ENCODE results near the gene BCL2L12. TPM values are rescaled to one million over a fixed set of nuclear protein-coding genes. Genes with fewer than 3 reads are reported as not detected.

The BCL2L12 gene
- total RNA-seq, 4 donors from 2014 or later: 4.7 to 6.8 (median 5.8) TPM

GRCh38 chr19:49655570-49656455, 9.9 kb upstream of the BCL2L12 start:
- TF ChIP-seq POLR2A (IDR thresholded peaks at IDR 0.05) (no peak), EP300 (IDR thresholded peaks at IDR 0.05) (no peak), CTCF (IDR thresholded peaks at IDR 0.05) (no peak)
- no peaks in the 10 kb centered on the region for H3K27me3 ChIP-seq
- H3K36me3 ChIP-seq: peaks cover 5 to 100% (median 49%) of the 10 kb centered on the region in 3 donors
- H3K4me1 ChIP-seq: no peaks in the 10 kb centered on the region
- no peak overlapping the region for H3K4me3 ChIP-seq
- DNase-seq (ENCODE audit: low spot score in 2 of 2): no peak
- no peak overlapping the region for H3K27ac ChIP-seq
- H3K9me3 ChIP-seq: no peaks in the 10 kb centered on the region
- WGBS, 2 donors: 87% methylated on average over 22 to 23 of the region's 23 CpGs

- H3K27ac ChIP-seq: no peak overlapping the region
- WGBS, 2 donors: 85 to 88% methylated on average over 14 to 17 of the region's 17 CpGs
- H3K36me3 ChIP-seq: peaks cover 5 to 100% (median 49%) of the 10 kb centered on the region in 3 donors
- no peaks in the 10 kb centered on the region for H3K9me3 ChIP-seq
- no peak for TF ChIP-seq EP300 (IDR thresholded peaks at IDR 0.05)
- TF ChIP-seq CTCF (IDR thresholded peaks at IDR 0.05): no peak
- no peak for TF ChIP-seq POLR2A (IDR thresholded peaks at IDR 0.05)
- no peaks in the 10 kb centered on the region for H3K27me3 ChIP-seq
- no peaks in the 10 kb centered on the region for H3K4me1 ChIP-seq
- no peak overlapping the region for H3K4me3 ChIP-seq
- DNase-seq (ENCODE audit: low spot score in 2 of 2): no peak
Measured at GRCh38 chr19:49656456-49657109, 9.2 kb upstream of the BCL2L12 start.

GRCh38 chr19:49657493-49658138, 8.1 kb upstream of the BCL2L12 start:
- Histone ChIP-seq H3K4me3 (no peak overlapping the region), H3K9me3 (no peaks in the 10 kb centered on the region), H3K27ac (no peak overlapping the region), H3K27me3 (no peaks in the 10 kb centered on the region), H3K36me3 (peaks cover 5 to 100% (median 58%) of the 10 kb centered on the region in 3 donors), H3K4me1 (no peaks in the 10 kb centered on the region)
- no peak for DNase-seq (ENCODE audit: low spot score in 2 of 2)
- WGBS, 2 donors: 86 to 91% methylated on average over 22 of the region's 22 CpGs
- TF ChIP-seq POLR2A (IDR thresholded peaks at IDR 0.05) (no peak), EP300 (IDR thresholded peaks at IDR 0.05) (no peak), CTCF (IDR thresholded peaks at IDR 0.05) (no peak)

- Histone ChIP-seq H3K9me3 (no peaks in the 10 kb centered on the region), H3K27ac (no peak overlapping the region), H3K4me3 (no peak overlapping the region), H3K4me1 (peaks cover 0 to 3% (median 0%) of the 10 kb centered on the region in 4 donors), H3K27me3 (no peaks in the 10 kb centered on the region), H3K36me3 (peaks cover 5 to 100% (median 57%) of the 10 kb centered on the region in 3 donors)
- 69 to 76% methylated on average over 6 to 15 of the region's 15 CpGs for WGBS, 2 donors
- DNase-seq (ENCODE audit: low spot score in 2 of 2): no peak
- TF ChIP-seq CTCF (IDR thresholded peaks at IDR 0.05): no peak
- no peak for TF ChIP-seq EP300 (IDR thresholded peaks at IDR 0.05)
- TF ChIP-seq POLR2A (IDR thresholded peaks at IDR 0.05): no peak
Measured at GRCh38 chr19:49658139-49658517, 7.6 kb upstream of the BCL2L12 start.
